ENCODE measurements around the gene STK32C.
"Not testable (repeated sequence)": the region's sequence is repeated elsewhere in the genome, so short reads cannot be mapped to it uniquely, and the experiment has no call there.

Gene STK32C

DNA sequence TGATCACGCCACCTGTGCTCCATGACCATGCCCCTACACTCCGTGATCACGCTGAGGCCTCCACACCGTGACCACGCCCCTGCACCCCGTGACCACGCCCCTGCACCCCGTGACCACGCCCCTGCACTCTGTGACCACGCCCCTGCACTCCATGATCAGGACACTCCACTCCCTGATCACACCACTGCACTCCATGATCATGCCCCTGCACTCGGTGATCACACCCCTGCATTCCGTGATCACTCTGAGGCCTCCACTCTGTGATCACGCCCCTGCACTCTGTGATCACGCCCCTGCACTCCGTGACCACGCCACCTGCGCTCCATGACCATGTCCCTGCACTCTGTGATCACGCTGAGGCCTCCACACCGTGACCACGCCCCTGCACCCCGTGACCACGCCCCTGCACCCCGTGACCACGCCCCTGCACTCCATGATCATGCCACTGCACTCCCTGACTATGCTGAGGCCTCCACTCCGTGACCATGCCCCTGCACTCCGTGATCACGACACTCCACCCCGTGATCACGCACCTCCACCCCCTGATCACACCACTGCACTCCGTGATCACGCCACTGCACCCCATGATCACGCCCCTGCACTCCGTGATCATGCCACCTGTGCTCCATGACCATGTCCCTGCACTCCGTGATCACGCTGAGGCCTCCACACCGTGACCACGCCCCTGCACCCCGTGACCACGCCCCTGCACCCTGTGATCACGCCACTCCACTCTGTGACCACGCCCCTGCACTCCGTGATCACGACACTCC lies 27.7 kb downstream of the STK32C start:
- DNase-seq: no peak

DNA sequence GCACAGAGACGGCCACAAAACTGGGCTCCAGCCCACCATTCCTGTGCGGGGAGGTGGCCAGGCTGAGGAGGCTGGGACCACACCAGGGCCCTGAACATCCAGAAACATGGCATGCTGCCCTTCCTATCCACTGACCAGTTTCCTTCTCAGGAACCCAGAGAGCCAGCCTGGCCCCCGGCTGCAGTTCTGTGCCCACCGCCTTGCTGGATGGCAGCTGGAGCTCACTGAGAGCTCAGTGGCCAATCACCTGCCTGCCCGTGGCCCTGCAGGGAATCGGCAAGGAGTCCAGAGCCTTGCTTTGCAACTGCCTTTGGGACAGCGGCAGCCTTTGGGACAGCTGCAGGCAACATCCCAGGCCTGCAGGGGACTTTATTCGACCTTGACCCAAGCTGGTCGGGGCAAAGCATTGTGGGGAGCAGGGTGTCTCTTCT lies 30.4 kb downstream of the STK32C start:
- DNase-seq: no peak

DNA sequence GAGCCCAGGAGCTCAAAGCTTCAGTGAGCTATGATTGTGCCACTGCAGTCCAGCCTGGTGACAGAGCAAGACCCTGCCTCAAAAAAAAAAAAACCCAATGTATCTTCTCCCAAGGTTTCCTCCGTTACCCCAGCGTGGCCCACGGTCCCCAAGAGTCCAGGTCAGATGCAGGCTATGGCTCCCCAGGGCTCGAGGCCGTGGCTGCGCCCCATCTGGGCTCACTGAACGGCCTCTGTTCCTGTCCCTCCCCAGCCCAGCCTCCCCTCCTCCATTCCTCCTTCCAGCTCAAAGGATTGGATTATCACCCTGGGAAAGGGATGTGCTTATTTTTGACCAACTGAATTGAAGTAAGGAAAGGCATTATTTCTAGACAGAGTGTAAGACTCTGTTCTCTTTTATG lies 31.0 kb downstream of the STK32C start:
- DNase-seq: no peak

DNA sequence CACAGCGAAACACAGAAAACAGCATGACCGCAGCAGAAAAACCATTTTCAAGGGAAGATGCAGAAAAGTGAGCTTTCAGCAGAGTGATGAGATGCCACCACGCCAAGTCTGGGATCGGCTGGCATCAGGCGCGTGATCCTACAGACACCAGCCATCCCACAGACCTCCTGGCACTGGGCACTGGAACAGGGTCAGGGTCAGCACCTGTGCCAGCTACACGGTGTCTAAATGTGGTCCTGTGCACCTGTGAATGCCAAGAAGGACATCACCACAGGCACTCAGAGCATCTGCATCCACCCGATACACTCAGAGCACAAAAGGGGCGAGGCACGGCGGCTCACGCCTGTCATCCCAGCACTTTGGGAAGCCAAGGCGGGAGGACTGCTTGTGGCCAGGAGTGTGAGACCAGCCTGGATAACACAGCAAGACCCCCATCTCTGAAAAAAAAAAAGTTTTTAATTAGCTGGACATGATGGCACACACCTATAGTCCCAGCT lies 31.5 kb downstream of the STK32C start:
- no peak for DNase-seq

DNA sequence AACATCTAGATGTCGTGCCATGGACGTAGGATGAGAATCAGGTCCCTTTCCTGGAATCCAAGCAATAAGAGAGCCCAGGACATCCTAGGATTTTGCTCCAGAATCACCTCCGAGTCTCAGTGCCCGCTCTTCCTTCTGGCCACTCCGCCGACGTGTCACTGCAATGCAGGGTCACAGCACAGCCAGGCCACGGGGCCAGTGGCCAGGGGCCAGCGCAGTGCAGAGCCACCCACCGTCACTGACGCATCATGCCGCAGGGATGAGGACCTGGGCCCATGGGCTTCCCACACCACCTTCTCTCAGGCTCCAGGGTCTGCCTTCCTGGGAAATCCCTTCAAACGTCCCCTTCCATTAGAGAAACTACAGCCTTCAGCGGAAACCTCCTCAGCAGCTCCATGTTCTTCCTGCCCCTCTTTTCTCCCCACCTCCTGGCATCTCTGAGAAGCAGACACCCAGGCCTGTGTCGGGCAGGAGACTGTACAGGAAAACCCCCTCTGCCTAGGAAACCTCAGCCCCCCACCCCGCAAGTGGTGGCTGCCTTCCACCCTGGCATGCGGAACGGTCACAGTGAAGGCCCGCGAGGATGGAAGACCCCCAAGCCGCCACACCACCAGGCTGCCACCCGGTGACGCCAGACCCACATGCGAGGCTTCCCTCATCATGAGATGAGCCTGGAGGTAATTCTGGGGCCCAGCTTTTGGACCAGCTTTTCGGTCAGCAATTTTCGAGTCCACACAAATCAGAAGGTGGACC lies 32.1 kb downstream of the STK32C start:
- DNase-seq: no peak

DNA sequence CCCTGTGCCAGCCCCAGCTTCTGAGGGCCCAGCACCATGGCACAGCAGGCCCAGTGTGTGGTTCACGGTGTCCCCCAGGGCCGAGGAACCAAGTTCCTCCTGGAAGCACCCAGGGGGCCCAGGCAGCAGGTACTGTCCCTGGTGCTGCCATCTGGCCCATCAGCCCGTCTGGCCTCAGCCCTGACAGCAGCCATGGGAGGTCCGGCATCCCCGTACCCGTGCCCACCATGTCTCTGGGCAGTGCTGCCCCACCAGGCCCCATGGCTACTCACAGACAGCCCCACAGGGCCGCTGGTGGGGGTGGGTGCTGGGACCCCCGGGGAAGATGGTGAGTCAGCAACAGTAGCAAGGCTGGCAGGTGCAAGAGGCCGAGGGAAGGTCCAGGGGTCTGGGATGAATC lies 32.8 kb downstream of the STK32C start:
- no peak for DNase-seq

DNA sequence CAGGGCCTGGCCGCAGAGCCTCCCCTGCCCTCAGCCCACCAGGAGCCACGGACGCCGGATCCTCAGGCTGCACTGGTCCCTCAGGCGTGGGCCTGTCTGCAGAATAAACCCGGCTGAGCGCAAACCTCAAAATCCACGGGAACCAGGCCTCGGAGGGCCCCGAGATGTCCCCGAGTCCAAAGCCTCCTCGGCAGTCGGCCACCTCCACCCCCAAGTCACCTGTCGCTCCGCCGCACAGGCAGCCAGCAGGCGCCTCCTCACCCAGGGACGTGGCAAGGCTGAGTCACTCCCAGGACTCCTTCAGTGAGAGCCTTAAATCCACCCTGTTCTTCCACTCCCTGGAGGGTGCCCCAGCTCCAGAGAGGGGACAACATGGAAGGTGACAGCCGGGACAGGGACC lies 33.2 kb downstream of the STK32C start:
- DNase-seq: no peak

DNA sequence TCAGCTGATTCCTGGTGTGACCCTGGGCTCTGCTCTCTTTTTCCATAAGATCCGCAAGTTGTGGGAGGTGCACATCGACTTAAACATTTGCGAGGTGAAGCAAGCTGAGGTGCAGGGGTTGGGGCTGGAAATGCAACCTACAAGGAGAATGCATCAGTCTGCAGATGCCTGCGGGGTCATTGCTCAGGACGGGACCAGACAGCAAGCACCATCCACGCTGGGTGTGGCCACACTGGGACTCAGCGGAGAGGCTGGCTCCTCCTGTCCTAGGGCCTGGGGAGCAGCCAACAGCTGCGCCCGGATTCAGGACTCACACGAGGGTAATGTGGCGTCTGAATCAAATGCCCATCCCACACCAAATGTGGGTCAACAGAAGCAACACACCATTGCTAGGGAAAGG lies 33.8 kb downstream of the STK32C start:
- no peak for DNase-seq

DNA sequence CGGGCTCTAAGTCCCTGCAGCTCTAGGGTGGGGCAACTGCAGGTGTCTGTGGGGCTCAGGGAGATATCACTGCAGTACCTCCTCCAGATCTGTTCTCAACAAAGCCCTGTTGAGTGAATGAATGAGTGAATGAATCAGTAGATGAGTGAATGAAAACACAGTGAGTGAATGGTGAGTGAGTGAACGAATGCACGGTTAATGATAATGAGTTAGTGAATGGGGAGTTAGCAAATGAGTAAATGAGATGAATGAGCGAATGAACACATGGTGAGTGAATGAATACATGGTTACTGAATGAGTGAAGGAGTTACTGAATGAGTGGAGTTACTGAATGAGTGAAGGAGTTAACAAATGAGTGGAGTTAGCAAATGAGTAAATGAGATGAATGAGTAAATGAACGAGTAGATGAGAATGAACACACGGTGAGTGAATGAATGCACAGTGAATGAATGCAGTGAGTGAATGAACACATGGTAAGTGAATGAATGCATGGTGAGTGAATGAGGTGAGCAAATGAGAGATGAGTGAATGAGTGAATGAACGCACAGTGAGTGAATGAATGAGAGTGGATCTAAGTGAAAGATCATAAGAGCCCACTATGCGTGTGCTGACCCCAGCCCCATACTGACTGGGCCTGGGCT lies 34.3 kb downstream of the STK32C start:
- no peak for DNase-seq

DNA sequence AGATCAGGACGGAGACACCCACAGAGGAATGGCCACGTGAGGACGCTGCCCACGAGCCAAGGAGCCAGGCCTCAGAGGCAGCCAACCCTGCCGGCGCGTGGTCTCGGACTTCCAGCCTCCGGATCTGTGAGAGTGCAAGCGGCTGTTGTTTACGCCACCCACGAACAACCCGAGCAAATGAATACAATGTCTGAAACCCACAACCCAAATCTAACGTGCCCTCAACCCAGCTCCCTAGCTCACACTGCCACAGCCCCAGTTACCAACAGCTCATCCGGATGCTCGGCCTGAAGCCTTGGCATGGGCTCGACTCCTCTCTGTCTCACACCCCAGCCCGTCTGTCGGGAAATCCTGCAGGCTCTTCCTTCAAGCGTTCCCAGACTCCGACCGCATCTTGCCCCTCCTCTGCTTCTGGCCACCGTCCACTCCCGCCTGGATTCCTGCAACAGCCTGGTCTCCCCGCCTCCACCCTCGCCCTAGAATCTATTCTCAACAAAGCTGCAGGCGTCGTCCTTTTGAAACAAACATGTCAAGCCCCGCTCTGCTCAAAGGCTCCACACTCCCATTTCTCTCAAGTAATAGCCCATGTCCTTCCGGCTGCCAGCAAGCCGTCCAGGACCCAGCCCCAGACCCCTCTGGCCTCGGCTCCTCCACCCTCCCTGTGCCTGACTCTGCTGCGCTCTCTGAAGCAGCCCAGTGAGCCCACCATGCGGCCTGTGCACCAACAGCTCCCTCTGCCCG lies 35.3 kb downstream of the STK32C start:
- no peak for DNase-seq

DNA sequence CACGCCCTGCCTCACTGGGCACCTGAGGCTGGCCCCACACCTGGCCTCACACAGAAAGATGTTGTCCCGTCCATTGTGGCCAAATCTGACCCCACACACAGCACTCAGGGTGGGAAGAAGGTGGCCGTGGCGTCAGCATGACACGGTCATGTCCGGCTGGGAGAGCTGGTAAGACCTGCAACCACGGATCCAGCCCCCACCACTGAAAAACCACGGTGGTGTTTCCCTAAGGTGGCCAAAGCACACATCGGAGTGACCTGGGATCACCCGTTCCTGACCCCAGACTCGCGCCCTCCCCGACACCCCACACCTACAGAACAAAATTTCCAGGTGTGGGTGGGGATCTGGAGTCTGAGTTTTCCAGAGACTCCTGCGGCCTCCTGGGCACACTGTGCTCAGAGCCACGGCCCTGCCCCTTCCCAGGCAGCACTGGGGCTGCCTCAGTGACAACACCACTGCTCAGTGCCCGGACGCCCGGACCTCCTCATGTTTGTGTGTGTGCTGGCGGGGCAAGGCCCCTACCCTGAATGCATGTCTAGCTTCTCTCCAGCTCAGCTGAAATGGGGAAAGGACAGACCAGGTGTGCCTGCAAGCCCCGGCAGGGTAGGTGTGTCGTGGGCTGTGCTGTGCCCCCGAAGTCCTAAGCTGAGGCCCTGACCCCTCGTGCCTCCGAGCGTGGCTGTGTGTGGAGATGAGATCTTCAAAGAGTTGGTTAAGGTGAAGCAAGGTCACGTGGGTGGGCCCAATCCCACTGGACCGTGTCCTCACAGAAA lies 36.1 kb downstream of the STK32C start:
- DNase-seq: no peak

DNA sequence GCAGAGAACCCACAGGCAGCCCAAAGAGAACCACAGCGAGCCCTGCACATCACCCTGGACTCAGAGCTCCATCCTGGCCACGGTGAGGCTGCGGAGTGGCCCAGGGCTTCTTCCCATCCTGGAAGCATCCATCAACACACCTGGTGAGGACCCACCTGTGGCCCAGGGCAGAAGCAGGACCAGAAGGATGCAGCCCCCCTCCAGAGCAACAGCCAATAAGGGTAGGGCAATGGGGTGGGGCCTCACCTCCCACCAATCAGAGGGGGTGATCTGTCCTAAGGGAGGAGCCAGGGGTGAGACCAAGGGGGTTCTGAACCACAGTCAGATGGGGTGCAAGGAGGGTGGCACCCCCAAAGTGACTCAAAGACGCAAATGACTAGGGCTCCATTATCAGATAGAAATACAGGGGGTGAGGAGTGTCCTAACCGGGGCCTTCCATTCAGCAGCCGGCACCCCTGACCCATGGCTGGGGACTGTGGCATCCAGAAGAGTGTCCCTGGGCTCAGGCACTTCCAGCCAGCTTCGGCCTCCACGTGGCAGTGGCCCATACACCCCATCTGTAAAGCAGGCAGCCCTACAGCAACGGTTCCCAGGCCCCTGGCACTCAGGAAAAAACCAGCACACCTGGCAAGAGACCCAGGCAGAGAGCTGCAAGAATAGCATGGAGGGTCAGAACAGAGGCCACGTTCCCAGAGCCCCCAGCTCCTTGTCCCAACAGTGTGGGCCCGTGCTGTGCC lies 36.9 kb downstream of the STK32C start:
- DNase-seq: no peak

DNA sequence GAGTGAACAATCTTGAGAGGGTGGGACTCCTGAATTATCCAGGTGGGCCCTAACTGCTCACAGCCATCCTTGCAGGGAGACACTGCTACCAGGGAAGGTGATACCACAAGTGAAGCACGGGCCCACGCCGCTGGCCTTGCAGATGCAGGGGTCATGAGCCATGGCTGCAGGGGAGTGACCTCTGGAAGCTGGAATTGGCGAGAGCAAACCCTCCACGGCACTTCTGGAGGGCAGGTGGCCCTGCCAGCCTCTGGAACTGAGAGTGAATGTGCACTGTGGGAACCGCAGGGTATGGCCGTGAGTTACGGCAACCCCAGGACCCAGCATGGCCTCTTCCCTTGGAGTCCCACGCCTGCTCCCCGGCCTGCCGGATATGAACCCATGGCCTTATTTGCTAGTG lies 37.5 kb downstream of the STK32C start:
- no peak for DNase-seq

DNA sequence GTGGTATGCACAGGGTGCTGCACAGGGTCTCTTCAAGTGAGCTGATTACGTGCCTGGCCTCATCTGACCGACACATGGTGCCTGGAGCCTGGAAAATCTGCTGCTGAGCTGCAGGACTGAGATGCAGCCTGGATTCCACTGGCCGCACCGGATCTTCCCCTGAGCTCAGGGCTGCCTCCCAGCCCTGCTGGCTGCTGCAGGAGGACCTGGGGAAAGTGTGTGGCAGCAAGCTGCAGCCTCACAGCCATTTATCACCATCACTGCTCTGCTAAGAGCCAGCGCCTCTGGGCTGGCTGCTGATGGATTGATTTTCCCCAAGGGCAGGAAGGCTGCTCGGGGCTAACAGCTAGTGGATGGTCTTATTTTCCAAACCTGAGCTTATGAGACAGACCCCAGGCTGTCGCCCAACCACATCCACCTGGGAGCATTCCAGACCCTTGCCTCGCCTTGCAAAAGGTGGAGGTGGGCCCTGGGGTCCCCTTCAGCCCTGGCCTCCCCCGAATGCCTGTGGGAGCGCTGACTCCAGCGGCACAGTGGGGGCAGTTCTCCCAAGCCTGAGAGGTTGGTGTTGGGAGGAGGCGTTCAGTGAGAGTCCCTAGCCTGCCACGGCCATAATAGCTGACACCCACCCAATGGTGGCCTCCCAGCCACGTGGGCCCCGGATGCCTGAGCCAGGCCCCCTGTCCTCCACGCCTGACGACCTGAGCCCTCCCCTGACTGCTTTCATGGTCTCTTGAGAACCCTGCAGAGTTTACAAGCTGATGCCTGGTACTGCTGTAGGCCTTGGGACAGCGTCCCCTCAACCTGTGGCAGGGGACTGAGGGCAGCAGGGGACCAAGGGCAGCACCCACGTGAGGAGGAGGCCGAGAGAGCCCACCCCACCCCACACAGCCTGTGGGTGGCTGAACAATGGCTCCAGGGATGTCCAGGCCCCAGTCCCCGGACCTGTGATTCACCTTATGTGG lies 38.2 kb downstream of the STK32C start:
- DNase-seq: no peak

DNA sequence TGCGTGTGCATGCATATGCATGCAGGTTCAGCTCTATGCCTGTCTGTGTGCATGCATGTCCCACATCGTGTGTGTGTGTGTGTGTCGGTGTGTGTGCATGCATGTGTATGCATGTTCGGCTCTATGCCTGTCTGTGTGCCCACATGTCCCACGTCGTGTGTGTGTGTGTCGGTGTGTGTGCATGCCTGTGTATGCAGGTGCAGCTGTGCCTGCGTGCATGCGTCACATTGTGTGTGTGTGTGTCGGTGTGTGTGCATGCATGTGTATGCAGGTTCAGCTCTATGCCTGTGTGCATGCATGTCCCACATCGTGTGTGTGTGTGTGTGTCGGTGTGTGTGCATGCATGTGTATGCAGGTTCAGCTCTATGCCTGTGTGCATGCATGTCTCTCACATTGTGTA lies 39.8 kb downstream of the STK32C start:
- not testable (repeated sequence) for DNase-seq

DNA sequence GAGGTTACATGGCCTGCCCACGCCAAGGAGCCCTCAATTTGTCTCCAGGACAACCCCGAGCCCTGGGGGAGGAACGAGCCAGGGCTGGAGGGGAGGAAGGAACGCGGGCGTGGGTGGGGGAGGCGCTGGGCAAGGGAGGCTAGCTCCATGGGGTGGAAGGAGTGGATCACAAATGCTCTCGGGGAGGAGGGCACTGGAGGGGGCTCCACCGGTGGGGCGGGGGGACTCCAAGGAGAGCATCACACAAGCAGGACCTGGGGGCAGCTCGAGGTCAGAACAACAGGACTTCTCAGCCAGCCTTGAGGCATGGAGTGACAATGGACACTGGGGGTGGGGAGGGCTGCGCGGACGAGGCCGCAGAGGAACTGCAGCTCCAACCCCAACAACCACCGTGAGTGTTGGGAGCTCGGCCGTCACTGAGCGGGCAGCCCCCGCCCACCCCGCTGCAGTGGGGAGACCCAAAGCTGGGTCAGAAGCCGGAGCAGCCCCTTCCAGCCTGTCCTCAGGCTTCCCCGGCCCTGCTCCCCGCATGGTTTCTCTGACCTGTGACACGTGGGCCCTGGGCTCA lies 41.1 kb downstream of the STK32C start:
- DNase-seq: no peak

DNA sequence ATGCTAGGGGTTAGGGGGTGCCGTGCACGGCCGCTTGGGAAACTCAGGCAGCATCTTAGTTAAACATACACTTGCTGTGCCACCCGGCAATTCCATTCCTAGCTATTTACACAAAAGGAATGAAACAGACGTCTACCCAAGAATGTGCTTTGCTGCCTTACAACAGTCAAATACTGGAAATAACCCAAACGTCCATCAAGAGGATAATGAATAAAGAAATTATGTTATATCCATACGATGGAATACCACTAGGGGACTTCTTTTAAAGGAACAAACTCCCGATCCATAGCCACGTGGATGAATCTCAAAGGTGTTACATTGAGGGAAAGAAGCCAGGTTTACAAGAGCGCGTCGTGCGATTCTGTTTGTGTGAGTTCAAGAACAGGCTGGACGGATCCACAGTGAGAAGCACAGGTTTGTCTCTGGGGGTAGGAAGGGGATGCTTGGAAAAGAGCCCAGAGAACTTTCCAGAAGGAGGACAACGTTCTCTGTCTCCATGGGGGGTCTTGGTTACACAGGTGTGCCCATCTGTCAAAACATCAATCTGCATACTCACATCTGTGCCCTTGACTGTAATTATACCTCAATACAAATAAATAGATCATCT lies 41.8 kb downstream of the STK32C start:
- no peak for DNase-seq

DNA sequence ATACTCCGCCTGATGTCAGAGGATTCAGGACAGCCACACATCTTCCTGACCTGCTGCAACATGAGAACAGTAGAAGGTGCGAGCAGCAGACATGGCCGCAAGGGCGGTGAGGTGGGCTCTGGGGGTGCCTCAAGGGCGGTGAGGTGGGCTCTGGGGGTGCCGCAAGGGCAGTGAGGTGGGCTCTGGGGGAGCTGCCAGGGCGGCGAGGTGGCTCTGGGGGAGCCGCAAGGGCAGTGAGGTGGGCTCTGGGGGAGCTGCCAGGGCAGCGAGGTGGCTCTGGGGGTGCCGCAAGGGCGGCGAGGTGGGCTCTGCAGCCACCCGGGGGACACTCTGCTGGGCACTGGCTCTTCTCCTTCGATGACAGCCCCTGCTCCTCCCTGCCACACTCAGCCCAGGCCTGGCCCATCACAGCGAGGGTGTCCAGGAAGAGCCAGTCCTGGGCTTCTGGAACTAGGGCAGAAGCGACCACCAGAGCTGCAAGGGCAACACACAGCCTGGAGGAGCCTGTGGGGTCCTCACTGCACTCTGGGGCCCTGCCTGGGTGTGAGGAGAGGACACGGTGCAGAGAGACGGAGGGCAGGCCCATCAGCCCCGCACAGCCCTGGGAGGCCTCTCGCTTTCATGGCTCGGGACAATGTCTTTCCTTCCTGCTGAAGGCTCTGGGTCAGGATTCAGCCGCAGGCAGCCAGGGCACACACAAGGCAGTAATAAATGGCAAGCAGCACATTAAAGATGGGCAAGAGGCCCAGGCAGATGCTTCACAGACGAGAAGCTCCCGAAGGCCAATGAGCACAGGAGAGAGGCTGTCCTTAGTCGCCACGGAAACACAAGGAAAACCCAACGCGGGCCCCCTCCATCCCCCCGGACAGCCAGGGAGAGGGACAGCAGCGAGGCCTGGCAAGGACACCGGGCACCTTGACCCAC lies 42.5 kb downstream of the STK32C start:
- DNase-seq: no peak
